Hepatocyte (in vitro differentiated cells): ENCODE measurements around the gene TGFBI. TPM values are rescaled to one million over a fixed set of nuclear protein-coding genes. Genes with fewer than 3 reads are reported as not detected.

Source experiments
- DNase-seq: peaks from one replicate; pipeline ENCODE4 v3.0.0-alpha.2; 2016; ENCODE audit warnings: low spot score
- H2AFZ ChIP-seq: fragments of 200-600 bp; sonication (generic); 2 replicates; pipeline ENCODE4 v1.6.0; 2016; ENCODE audit warnings: antibody characterized with exemption, mild to moderate bottlenecking
- H3K27ac ChIP-seq: fragments of 200-600 bp; sonication (generic); 2 replicates; pipeline ENCODE4 v1.5.1; 2016; ENCODE audit warnings: mild to moderate bottlenecking
- H3K27me3 ChIP-seq: fragments of 200-600 bp; sonication (generic); 2 replicates; pipeline ENCODE4 v1.6.1; 2016
- H3K36me3 ChIP-seq: fragments of 200-600 bp; sonication (generic); replicated peaks from 2 replicates; pipeline ENCODE4 v1.5.1; 2016; ENCODE audit warnings: low read depth; ENCODE audit not compliant: insufficient read depth
- H3K4me1 ChIP-seq: fragments of 200-600 bp; sonication (generic); 2 replicates; pipeline ENCODE4 v1.5.1; 2016; ENCODE audit warnings: mild to moderate bottlenecking, moderate library complexity; ENCODE audit not compliant: insufficient read depth
- H3K4me2 ChIP-seq: fragments of 200-600 bp; sonication (generic); 2 replicates; pipeline ENCODE4 v1.6.0; 2016
- H3K4me3 ChIP-seq: fragments of 200-600 bp; sonication (generic); 2 replicates; pipeline ENCODE4 v1.5.1; 2016; ENCODE audit warnings: mild to moderate bottlenecking
- H3K79me2 ChIP-seq: fragments of 200-600 bp; sonication (generic); 2 replicates; pipeline ENCODE4 v1.6.0; 2017; ENCODE audit warnings: mild to moderate bottlenecking
- H3K9me2 ChIP-seq: fragments of 200-600 bp; sonication (generic); replicated peaks from 2 replicates; pipeline ENCODE4 v1.6.0; 2017; ENCODE audit warnings: mild to moderate bottlenecking; ENCODE audit not compliant: insufficient read depth
- H3K9me3 ChIP-seq: fragments of 200-600 bp; sonication (generic); 2 replicates; pipeline ENCODE4 v1.5.1; 2016; ENCODE audit warnings: low read depth, mild to moderate bottlenecking
- H4K20me1 ChIP-seq: fragments of 200-600 bp; sonication (generic); 2 replicates; pipeline ENCODE4 v1.6.0; 2016; ENCODE audit warnings: mild to moderate bottlenecking; ENCODE audit not compliant: insufficient read depth, poor library complexity, severe bottlenecking
- EZH2 ChIP-seq: fragments of 200-600 bp; sonication (generic); IDR thresholded peaks from 2 replicates; pipeline ENCODE4 v1.6.1; 2016; ENCODE audit warnings: antibody characterized with exemption, mild to moderate bottlenecking, borderline replicate concordance
- EZH2phosphoT487 ChIP-seq: fragments of 200-600 bp; sonication (generic); IDR thresholded peaks from one replicate; pipeline ENCODE4 v1.6.1; 2018; ENCODE audit warnings: antibody characterized with exemption, mild to moderate bottlenecking, low read depth, moderate library complexity; ENCODE audit not compliant: unreplicated experiment, severe bottlenecking
- WGBS: methylation state at CpG from one replicate; pipeline ENCODE4 v1.1.6; 2016; ENCODE audit warnings: low lambda C conversion rate; ENCODE audit errors: missing lambda C conversion rate; 5-methylcytosine and 5-hydroxymethylcytosine counted together
- polyA plus RNA-seq: library from polyadenylated mRNA; unstranded; fragments of >200 nt; fragmentation: Nextera tagmentation; extraction: Ambion mirVana; gene quantifications from 2 replicates; pipeline ENCODE4 v1.2.1, GENCODE V29; 2016
- total RNA-seq: library from RNA; depleted of rRNA; stranded (reverse); fragments of >200 nt; gene quantifications from 2 replicates; pipeline ENCODE4 v1.2.3, GENCODE V29; 2014
- TF ChIP-seq, protein P1 (sequence below): fragments of 200-600 bp; sonication (generic); IDR thresholded peaks from 2 replicates; pipeline ENCODE4 v1.5.1; 2016; ENCODE audit warnings: antibody characterized with exemption, mild to moderate bottlenecking; ENCODE audit not compliant: poor library complexity

TGFBI gene
- total and polyA plus RNA-seq, 2 experiments from 2014 or later: 396 to 401 TPM

DNA sequence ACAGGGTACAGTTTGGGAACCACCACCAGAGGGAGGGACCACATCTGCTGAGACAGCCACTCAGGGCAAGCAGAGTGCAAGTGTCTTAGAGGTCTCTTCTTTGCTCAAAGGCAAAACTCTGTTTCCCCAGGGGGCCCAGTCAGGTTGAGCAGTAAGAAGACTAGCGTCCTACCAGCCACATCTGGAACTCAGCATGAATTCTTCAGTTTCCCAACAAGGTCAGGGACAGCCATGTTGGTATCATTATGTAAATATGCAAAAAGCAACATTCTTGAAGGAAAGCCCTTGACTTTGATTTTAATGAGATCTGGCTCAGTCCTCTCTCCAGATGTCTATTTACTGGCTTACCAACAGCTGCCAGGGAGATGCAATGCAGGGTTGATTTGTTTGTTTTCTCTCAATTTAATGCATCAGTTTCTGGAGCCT is 46.7 kb downstream of the TGFBI start:
- Histone ChIP-seq H3K36me3 (no peaks in the 10 kb centered on the region), H3K4me3 (no peak overlapping the region), H2AFZ (no peak overlapping the region), H3K9me2 (no peaks in the 10 kb centered on the region), H3K27me3 (no peaks in the 10 kb centered on the region), H3K4me1 (peaks cover 6% of the 10 kb centered on the region), H4K20me1 (no peaks in the 10 kb centered on the region), H3K27ac (no peak overlapping the region), H3K9me3 (no peaks in the 10 kb centered on the region), H3K4me2 (no peak overlapping the region), H3K79me2 (no peaks in the 10 kb centered on the region)
- no peak for TF ChIP-seq EZH2phosphoT487
- no peak for TF ChIP-seq EZH2
- TF ChIP-seq, protein P1, sequence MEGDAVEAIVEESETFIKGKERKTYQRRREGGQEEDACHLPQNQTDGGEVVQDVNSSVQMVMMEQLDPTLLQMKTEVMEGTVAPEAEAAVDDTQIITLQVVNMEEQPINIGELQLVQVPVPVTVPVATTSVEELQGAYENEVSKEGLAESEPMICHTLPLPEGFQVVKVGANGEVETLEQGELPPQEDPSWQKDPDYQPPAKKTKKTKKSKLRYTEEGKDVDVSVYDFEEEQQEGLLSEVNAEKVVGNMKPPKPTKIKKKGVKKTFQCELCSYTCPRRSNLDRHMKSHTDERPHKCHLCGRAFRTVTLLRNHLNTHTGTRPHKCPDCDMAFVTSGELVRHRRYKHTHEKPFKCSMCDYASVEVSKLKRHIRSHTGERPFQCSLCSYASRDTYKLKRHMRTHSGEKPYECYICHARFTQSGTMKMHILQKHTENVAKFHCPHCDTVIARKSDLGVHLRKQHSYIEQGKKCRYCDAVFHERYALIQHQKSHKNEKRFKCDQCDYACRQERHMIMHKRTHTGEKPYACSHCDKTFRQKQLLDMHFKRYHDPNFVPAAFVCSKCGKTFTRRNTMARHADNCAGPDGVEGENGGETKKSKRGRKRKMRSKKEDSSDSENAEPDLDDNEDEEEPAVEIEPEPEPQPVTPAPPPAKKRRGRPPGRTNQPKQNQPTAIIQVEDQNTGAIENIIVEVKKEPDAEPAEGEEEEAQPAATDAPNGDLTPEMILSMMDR: no peak
- no peak for DNase-seq
- 64% methylated on average over 1 of the region's 1 CpG for WGBS

DNA sequence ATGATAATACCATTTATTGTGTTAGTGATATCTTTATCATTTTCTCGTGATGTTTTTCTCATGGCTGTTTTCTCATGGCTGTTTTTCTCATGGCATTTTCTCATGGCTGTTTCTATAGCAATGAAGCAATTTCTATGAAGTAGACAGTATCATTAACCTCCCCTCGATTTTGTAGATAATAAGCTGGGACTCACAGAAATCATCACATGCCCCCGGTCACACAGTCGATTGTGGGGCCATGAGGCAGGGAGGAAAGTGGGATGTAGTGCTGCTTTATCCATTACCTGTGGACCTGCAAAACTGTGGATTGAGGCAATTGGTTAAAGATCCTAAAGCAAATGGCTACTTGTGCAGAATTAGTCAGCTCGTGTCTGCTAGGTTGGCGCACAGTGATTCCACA is 47.3 kb downstream of the TGFBI start:
- 78% methylated on average over 6 of the region's 6 CpGs for WGBS
- H3K4me3 ChIP-seq: no peak overlapping the region
- no peaks in the 10 kb centered on the region for H3K79me2 ChIP-seq
- no peaks in the 10 kb centered on the region for H3K36me3 ChIP-seq
- no peak overlapping the region for H3K27ac ChIP-seq
- no peak overlapping the region for H2AFZ ChIP-seq
- no peaks in the 10 kb centered on the region for H3K27me3 ChIP-seq
- TF ChIP-seq EZH2phosphoT487 (no peak), EZH2 (no peak)
- TF ChIP-seq, protein P1: no peak
- H3K4me2 ChIP-seq: no peak overlapping the region
- H3K4me1 ChIP-seq: peaks cover 6% of the 10 kb centered on the region
- no peaks in the 10 kb centered on the region for H3K9me2 ChIP-seq
- no peak for DNase-seq
- H3K9me3 ChIP-seq: no peaks in the 10 kb centered on the region
- no peaks in the 10 kb centered on the region for H4K20me1 ChIP-seq

DNA sequence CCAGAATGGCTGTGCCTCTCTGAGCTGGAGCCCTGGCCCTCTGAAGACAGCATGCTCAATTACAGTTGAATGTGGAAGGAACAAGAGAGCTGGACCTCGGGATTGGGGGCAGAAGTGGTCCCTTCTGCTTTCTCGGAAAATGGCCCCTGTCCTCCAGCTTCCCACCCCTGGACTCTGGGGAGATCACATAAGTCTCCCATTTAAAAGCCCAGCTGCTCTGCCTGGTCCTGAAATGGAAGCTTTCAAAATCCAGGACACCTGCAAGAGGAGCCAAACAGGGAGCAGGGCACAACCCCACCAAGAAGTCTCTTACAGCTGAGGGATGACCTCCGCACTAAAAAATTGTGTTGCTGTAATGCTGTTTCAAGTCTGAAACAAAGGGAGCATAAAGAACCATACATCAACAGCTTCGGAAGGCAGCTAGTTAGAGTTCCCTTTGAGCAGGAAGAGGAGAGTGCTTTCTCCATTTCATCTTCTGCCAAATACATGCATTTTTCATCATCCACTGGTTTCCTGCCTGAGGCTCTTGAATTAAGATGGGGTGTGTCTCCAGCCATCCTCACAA is 48.2 kb downstream of the TGFBI start:
- H3K9me3 ChIP-seq: no peaks in the 10 kb centered on the region

More for the DNA sequence above, 48.2 kb downstream of the TGFBI start:
- peaks cover 11% of the 10 kb centered on the region for H3K4me1 ChIP-seq
- no peak overlapping the region for H2AFZ ChIP-seq
- H3K79me2 ChIP-seq: no peaks in the 10 kb centered on the region
- H3K27me3 ChIP-seq: no peaks in the 10 kb centered on the region
- no peak overlapping the region for H3K27ac ChIP-seq
- H3K36me3 ChIP-seq: no peaks in the 10 kb centered on the region
- TF ChIP-seq, protein P1: no peak
- no peak for TF ChIP-seq EZH2
- 92% methylated on average over 4 of the region's 4 CpGs for WGBS
- H3K4me2 ChIP-seq: no peak overlapping the region
- H3K4me3 ChIP-seq: no peak overlapping the region
- no peaks in the 10 kb centered on the region for H3K9me2 ChIP-seq
- DNase-seq: no peak
- H4K20me1 ChIP-seq: no peaks in the 10 kb centered on the region
